Karpas-422 (cell line): ENCODE data around the gene KRTAP9-6. TPM values are rescaled to one million over a fixed set of nuclear protein-coding genes. Genes with fewer than 3 reads are reported as not detected.

Source experiments
- DNase-seq: peaks from one replicate; pipeline ENCODE4 v3.0.0-alpha.2; 2015
- H2AFZ ChIP-seq: fragments of 200-600 bp; sonication (generic); 2 replicates; pipeline ENCODE4 v1.6.1; 2014; ENCODE audit warnings: antibody characterized with exemption, low read length, mixed read lengths
- H3K27ac ChIP-seq: fragments of 200-600 bp; sonication (generic); 2 replicates; pipeline ENCODE4 v1.5.1; 2014; ENCODE audit warnings: mild to moderate bottlenecking, low read length, moderate library complexity
- H3K27me3 ChIP-seq: fragments of 200-600 bp; sonication (generic); 2 replicates; pipeline ENCODE4 v1.6.1; 2014; ENCODE audit warnings: low read length, mixed read lengths
- H3K36me3 ChIP-seq: fragments of 200-600 bp; sonication (generic); 2 replicates; pipeline ENCODE4 v1.6.1; 2014; ENCODE audit warnings: low read length, mixed read lengths; ENCODE audit not compliant: insufficient read depth
- H3K4me1 ChIP-seq: fragments of 200-600 bp; sonication (generic); 2 replicates; pipeline ENCODE4 v1.6.1; 2014; ENCODE audit warnings: mild to moderate bottlenecking, low read length, mixed read lengths
- H3K4me2 ChIP-seq: fragments of 200-600 bp; sonication (generic); 2 replicates; pipeline ENCODE4 v1.6.1; 2014; ENCODE audit warnings: low read length, low read depth, mild to moderate bottlenecking; ENCODE audit not compliant: poor library complexity, severe bottlenecking
- H3K4me3 ChIP-seq: fragments of 200-600 bp; sonication (generic); 2 replicates; pipeline ENCODE4 v1.5.1; 2014; ENCODE audit warnings: mild to moderate bottlenecking, antibody characterized with exemption, low read length, mixed read lengths
- H3K79me2 ChIP-seq: fragments of 200-600 bp; sonication (generic); 2 replicates; pipeline ENCODE4 v1.6.1; 2014; ENCODE audit warnings: mild to moderate bottlenecking, low read length, mixed read lengths
- H3K9ac ChIP-seq: fragments of 200-600 bp; sonication (generic); 2 replicates; pipeline ENCODE4 v1.6.0; 2014; ENCODE audit warnings: low read length
- H3K9me2 ChIP-seq: fragments of 200-600 bp; sonication (generic), shearing (Covaris generic); replicated peaks from 2 replicates; pipeline ENCODE4 v1.6.0; 2014; ENCODE audit warnings: mild to moderate bottlenecking, low read length, moderate library complexity; ENCODE audit not compliant: insufficient read depth
- H3K9me3 ChIP-seq: fragments of 300-700, 200-600 bp; sonication (generic); 2 replicates; pipeline ENCODE4 v1.6.1; 2014; ENCODE audit warnings: low read length, mixed read lengths
- H4K20me1 ChIP-seq: fragments of 200-600 bp; sonication (generic); 2 replicates; pipeline ENCODE4 v1.6.1; 2014; ENCODE audit warnings: mild to moderate bottlenecking, antibody characterized with exemption, low read length, low read depth; ENCODE audit not compliant: insufficient read depth
- total RNA-seq: library from RNA; depleted of rRNA; stranded (reverse); fragments of >200 nt; shearing (Covaris generic); gene quantifications from 2 replicates; pipeline ENCODE4 v1.2.3, GENCODE V29; 2014; ENCODE audit warnings: low replicate concordance

The KRTAP9-6 gene
- total RNA-seq, 1 experiment from 2014 or later = not detected

- Histone ChIP-seq H3K27ac (no peak overlapping the region), H3K4me3 (no peak overlapping the region), H2AFZ (no peak overlapping the region), H3K9me3 (no peaks in the 10 kb centered on the region), H3K27me3 (no peaks in the 10 kb centered on the region), H4K20me1 (no peaks in the 10 kb centered on the region), H3K79me2 (no peaks in the 10 kb centered on the region), H3K36me3 (no peaks in the 10 kb centered on the region), H3K4me2 (no peak overlapping the region), H3K9me2 (no peaks in the 10 kb centered on the region), H3K9ac (no peak overlapping the region), H3K4me1 (no peaks in the 10 kb centered on the region)
- no peak for DNase-seq
Measured at GRCh38 chr17:41302981-41303380, 37.8 kb downstream of the KRTAP9-6 start.

GRCh38 chr17:41304091-41304490 is 38.9 kb downstream of the KRTAP9-6 start:
- Histone ChIP-seq H3K9ac (no peak overlapping the region), H3K27me3 (no peaks in the 10 kb centered on the region), H2AFZ (no peak overlapping the region), H3K4me3 (no peak overlapping the region), H3K4me2 (no peak overlapping the region), H3K36me3 (no peaks in the 10 kb centered on the region), H4K20me1 (no peaks in the 10 kb centered on the region), H3K9me2 (no peaks in the 10 kb centered on the region), H3K79me2 (no peaks in the 10 kb centered on the region), H3K4me1 (peaks cover 3% of the 10 kb centered on the region; the same call in 1 of the 2 replicates), H3K27ac (no peak overlapping the region), H3K9me3 (no peaks in the 10 kb centered on the region)
- DNase-seq = no peak

GRCh38 chr17:41307647-41308046 is 42.5 kb downstream of the KRTAP9-6 start:
- H3K4me1 ChIP-seq = peaks cover 3% of the 10 kb centered on the region; the same call in 1 of the 2 replicates
- H3K27me3 ChIP-seq = no peaks in the 10 kb centered on the region
- H3K79me2 ChIP-seq = no peaks in the 10 kb centered on the region
- no peaks in the 10 kb centered on the region for H3K9me3 ChIP-seq
- H4K20me1 ChIP-seq = no peaks in the 10 kb centered on the region
- no peak overlapping the region for H3K4me3 ChIP-seq
- H3K36me3 ChIP-seq = no peaks in the 10 kb centered on the region
- no peak overlapping the region for H2AFZ ChIP-seq
- H3K4me2 ChIP-seq = no peak overlapping the region
- H3K9ac ChIP-seq = no peak overlapping the region
- DNase-seq = no peak
- H3K27ac ChIP-seq = no peak overlapping the region
- H3K9me2 ChIP-seq = no peaks in the 10 kb centered on the region

- no peak overlapping the region for H3K4me3 ChIP-seq
- H3K4me1 ChIP-seq = peaks cover 3% of the 10 kb centered on the region; the same call in 1 of the 2 replicates
- H3K27me3 ChIP-seq = no peaks in the 10 kb centered on the region
- H3K9ac ChIP-seq = no peak overlapping the region
- H4K20me1 ChIP-seq = no peaks in the 10 kb centered on the region
- no peaks in the 10 kb centered on the region for H3K36me3 ChIP-seq
- no peaks in the 10 kb centered on the region for H3K79me2 ChIP-seq
- peak; percentile 43 for DNase-seq
- no peak overlapping the region for H3K27ac ChIP-seq
- no peak overlapping the region for H3K4me2 ChIP-seq
- no peak overlapping the region for H2AFZ ChIP-seq
- H3K9me2 ChIP-seq = no peaks in the 10 kb centered on the region
- H3K9me3 ChIP-seq = no peaks in the 10 kb centered on the region
Measured at GRCh38 chr17:41308251-41308917, 43.2 kb downstream of the KRTAP9-6 start.

- Histone ChIP-seq H3K27me3 (no peaks in the 10 kb centered on the region), H3K9me2 (no peaks in the 10 kb centered on the region), H3K4me2 (no peak within 1 kb of the TSS), H3K9ac (no peak within 1 kb of the TSS), H3K9me3 (no peaks in the 10 kb centered on the region), H3K36me3 (no peaks in the 10 kb centered on the region), H3K79me2 (no peaks in the 10 kb centered on the region), H3K4me1 (peaks cover 3% of the 10 kb centered on the region; the same call in 1 of the 2 replicates), H4K20me1 (no peaks in the 10 kb centered on the region), H2AFZ (no peak within 1 kb of the TSS), H3K27ac (no peak within 1 kb of the TSS), H3K4me3 (no peak within 1 kb of the TSS)
- DNase-seq = no peak
Measured at GRCh38 chr17:41308918-41309359, 43.8 kb downstream of the KRTAP9-6 start, which contains the start of gene KRTAP16-1. TSS of gene KRTAP16-1 (minus strand) at chr17:41309309. CDS start at chr17:41309253, 56 bp downstream.

- no peak for DNase-seq
- Histone ChIP-seq H3K9ac (no peak overlapping the region), H3K27ac (no peak overlapping the region), H3K9me2 (no peaks in the 10 kb centered on the region), H3K27me3 (no peaks in the 10 kb centered on the region), H3K4me2 (no peak overlapping the region), H3K4me1 (peaks cover 3% of the 10 kb centered on the region; the same call in 1 of the 2 replicates), H3K36me3 (no peaks in the 10 kb centered on the region), H4K20me1 (no peaks in the 10 kb centered on the region), H3K4me3 (no peak overlapping the region), H3K9me3 (no peaks in the 10 kb centered on the region), H2AFZ (no peak overlapping the region), H3K79me2 (no peaks in the 10 kb centered on the region)
Measured at GRCh38 chr17:41311111-41311510, 45.9 kb downstream of the KRTAP9-6 start.

GRCh38 chr17:41315204-41315794 is 50.1 kb downstream of the KRTAP9-6 start, which contains the start of gene KRTAP17-1:
TSS of gene KRTAP17-1 (minus strand) at chr17:41315710. CDS start at chr17:41315650, 60 bp downstream.
- H3K4me2 ChIP-seq = no peak within 1 kb of the TSS
- H3K9ac ChIP-seq = no peak within 1 kb of the TSS
- H3K27me3 ChIP-seq = no peaks in the 10 kb centered on the region
- no peaks in the 10 kb centered on the region for H3K4me1 ChIP-seq
- no peaks in the 10 kb centered on the region for H3K79me2 ChIP-seq
- DNase-seq = no peak
- no peak within 1 kb of the TSS for H2AFZ ChIP-seq
- no peak within 1 kb of the TSS for H3K27ac ChIP-seq
- H4K20me1 ChIP-seq = no peaks in the 10 kb centered on the region
- no peaks in the 10 kb centered on the region for H3K36me3 ChIP-seq
- no peak within 1 kb of the TSS for H3K4me3 ChIP-seq
- no peaks in the 10 kb centered on the region for H3K9me3 ChIP-seq
- H3K9me2 ChIP-seq = no peaks in the 10 kb centered on the region
